SJSA1 (cell line): ENCODE measurements around the gene LBHD2. TPM values are rescaled to one million over a fixed set of nuclear protein-coding genes. Genes with fewer than 3 reads are reported as not detected.
A peak's percentile ranks its signal among the peaks of the same experiment; 100 is the strongest.

ENCODE experiments used
- DNase-seq, 2 experiments: peaks; one replicate each; pipeline ENCODE4 v3.0.0-alpha.2; 2015 to 2020; ENCODE audit warnings: low spot score in 2 of 2, low read depth in 1 of 2
- H3K27ac ChIP-seq: fragments of 250-450 bp; sonication (Bioruptor Pico); 2 replicates; pipeline ENCODE4 v1.5.1; 2020; ENCODE audit warnings: mild to moderate bottlenecking, moderate library complexity
- H3K27me3 ChIP-seq: fragments of 250-450 bp; sonication (Bioruptor Pico); replicated peaks from 2 replicates; pipeline ENCODE4 v1.5.1; 2020; ENCODE audit warnings: mild to moderate bottlenecking, moderate library complexity
- H3K36me3 ChIP-seq: fragments of 250-450 bp; sonication (Bioruptor Pico); 2 replicates; pipeline ENCODE4 v1.5.1; 2020; ENCODE audit warnings: mild to moderate bottlenecking
- H3K4me1 ChIP-seq: fragments of 250-450 bp; sonication (Bioruptor Pico); replicated peaks from 2 replicates; pipeline ENCODE4 v1.6.1; 2021; ENCODE audit warnings: mild to moderate bottlenecking
- H3K4me3 ChIP-seq: fragments of 250-450 bp; sonication (Bioruptor Pico); 2 replicates; pipeline ENCODE4 v1.5.1; 2020; ENCODE audit warnings: mild to moderate bottlenecking
- H3K9me3 ChIP-seq: fragments of 250-450 bp; sonication (Bioruptor Pico); replicated peaks from 2 replicates; pipeline ENCODE4 v1.5.1; 2020; ENCODE audit warnings: mild to moderate bottlenecking
- total RNA-seq: library from RNA; depleted of rRNA; stranded (reverse); fragments of >200 nt; shearing (Covaris generic); gene quantifications from 2 replicates; pipeline ENCODE4 v1.2.3, GENCODE V29; 2014

The LBHD2 gene
- total RNA-seq, 1 experiment from 2014 or later = 0.82 TPM

DNA sequence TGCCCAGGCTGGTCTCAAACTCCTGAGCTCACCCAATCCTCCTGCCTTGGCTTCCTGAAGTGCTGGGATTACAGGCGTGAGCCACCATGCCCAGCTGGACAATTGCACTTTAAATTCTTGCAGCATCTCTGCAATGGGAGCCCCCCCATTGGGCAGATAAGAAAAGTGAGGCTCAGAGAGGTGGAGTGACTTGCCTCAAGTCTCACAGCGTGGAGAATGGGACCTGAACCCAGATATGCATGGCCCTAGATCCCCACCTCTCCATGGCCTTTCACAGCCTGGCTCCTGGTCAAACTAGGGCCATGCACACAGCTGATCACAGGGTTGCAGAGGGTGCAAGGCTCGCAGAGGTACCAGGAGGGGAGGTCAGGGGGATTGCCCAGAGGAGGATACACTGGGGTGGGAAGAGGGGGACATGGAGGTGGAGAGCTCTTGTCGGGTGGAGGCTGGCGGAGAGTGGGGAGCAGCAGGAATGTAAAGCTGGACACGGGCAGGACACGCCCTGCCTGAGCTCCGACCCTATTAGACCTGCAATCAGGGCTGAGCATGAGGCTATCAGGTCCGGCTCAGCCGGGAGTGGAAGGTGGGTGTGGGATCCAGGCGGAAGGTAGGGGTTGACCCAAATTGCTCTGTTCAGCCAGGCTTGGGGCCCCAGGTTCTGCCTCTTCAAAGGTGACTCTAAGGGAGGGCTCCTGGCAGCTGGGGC lies 17.4 kb downstream of the LBHD2 start:
- Histone ChIP-seq H3K27ac (no peak overlapping the region), H3K4me3 (no peak overlapping the region), H3K4me1 (peaks cover 20% of the 10 kb centered on the region), H3K36me3 (no peaks in the 10 kb centered on the region), H3K9me3 (no peaks in the 10 kb centered on the region), H3K27me3 (no peaks in the 10 kb centered on the region; the same call in 1 of the 2 replicates)
- no peak for DNase-seq

DNA sequence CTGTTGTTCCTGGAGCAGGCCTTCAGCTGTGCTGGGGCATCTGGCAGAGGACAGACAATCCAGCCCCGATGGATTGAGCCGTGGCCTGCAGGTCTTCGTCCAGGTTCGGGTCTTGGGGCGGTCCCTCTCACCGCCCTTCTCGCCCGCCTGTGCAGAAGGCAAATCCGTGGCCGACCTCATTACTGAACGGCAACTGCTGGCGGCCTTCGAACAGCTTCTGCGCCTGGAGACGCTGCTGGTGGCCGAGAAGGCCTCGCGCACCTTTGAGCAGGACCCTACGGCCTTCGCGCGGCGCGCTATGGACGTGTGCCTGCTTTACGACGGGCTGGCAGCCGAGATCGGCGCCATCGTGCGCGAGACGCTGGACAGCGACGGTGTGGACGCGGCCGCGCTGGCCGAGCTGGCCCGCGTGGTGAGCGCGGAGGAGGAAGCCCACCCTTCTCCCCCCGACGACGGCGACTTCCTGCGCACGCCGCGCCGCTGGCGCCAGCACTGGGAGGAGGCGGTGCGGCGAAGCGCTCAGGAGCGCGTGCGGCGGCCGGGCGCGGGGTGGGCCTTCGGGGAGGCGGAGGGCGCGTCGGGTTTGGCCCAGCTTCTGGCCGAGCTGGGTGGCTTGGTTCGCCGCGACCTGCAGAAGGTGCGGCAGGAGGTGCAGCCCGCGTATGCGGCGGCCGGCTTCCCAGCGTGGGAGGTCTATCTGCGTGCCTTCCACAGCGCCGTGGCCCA lies 18.1 kb downstream of the LBHD2 start:
- Histone ChIP-seq H3K4me3 (no peak overlapping the region), H3K36me3 (no peaks in the 10 kb centered on the region), H3K4me1 (peaks cover 20% of the 10 kb centered on the region), H3K9me3 (no peaks in the 10 kb centered on the region), H3K27me3 (no peaks in the 10 kb centered on the region; the same call in 1 of the 2 replicates), H3K27ac (no peak overlapping the region)
- no peak for DNase-seq

DNA sequence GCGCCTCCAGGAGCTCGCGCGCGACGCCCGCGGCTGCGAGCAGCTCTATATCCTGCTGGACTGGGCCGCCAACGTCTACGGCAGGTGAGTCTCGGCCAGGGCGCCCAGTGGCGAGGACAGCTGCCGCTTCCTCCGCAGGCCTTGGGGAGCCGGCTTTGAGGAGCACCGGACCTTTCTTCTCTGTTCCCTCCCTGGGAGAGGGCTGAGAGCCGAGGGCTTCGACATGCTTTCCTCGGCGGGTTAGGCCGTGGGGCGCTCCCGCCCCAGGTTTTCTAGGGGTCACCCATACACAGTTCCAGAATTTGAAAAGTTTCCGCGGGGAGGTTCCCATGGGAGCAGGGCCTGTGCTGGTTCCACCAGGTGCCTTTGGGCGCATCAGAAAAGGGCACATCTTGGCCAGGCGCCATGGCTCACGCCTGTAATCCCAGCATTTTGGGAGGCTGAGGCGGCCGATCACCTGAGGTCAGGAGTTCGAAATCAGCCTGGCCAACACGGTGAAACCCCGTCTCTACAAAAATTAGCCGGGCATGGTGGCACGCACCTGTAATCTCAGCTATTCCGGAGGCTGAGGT lies 18.8 kb downstream of the LBHD2 start:
- Histone ChIP-seq H3K9me3 (no peaks in the 10 kb centered on the region), H3K36me3 (no peaks in the 10 kb centered on the region), H3K4me1 (peaks cover 23% of the 10 kb centered on the region), H3K27ac (no peak overlapping the region), H3K4me3 (no peak overlapping the region), H3K27me3 (no peaks in the 10 kb centered on the region; the same call in 1 of the 2 replicates)
- no peak for DNase-seq

DNA sequence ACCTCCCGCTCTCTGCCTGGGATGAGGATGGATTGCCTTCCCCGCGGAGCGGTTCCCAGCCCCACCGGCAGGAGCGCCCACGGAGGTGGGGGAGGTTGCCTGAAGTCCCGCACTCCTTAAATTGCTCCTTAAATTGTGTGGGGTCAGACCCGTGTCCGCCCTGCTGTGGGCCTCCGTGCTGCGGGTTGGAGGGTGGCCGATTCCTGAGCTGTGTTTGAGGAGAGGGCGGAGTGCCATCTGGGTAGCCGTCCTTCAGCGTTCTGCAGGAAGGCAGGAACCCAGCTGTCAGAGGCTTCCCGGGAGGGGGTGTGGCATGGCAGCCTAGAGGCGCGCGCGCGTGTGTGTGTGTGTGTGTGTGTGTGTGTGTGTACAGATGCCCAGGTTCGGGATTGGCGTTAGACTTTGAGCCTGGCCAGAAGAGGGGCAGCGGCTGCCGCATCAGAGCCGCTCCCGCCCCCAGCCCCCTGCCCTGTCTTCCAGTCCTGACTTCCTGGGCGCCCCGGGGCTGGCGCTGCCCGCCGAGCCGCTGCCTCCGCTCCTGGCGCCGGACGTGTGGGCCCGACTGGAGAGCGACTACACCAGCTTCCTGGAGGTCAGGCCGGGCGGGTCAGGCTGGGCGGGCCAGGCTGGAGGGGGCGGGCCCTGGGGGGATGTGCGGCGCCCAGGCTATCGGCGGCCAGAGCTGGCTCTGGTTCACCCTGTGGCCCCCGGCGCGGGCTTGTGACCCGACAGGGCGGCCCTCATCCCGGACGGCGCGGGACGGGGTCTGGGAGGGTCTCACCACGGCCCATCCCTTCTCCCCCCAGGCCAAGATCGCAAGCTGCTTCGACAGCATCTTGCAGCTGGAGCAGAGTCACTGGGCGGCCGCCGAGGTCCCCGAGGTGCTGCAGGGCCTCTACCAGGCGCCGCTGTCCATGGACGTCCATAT lies 19.7 kb downstream of the LBHD2 start:
- Histone ChIP-seq H3K27me3 (no peaks in the 10 kb centered on the region; the same call in 1 of the 2 replicates), H3K4me3 (peak overlapping the region; percentile 39), H3K9me3 (no peaks in the 10 kb centered on the region), H3K36me3 (no peaks in the 10 kb centered on the region), H3K4me1 (peaks cover 33% of the 10 kb centered on the region), H3K27ac (no peak overlapping the region)
- DNase-seq = peak; percentile 76 to 78

DNA sequence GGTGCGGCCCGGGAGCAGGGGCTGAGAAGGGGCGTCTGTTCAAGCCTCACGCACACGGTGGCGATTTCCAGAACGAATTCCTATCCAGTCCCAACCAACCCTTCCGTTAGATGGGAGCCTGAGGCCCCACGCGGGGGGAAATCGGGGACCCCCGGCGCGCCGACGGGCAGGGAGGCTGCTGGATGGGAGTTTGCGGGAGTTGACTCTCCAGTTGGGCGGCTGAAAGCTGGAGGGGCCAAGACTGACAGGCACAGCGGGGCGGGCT lies 20.3 kb downstream of the LBHD2 start:
- Histone ChIP-seq H3K4me3 (no peak overlapping the region), H3K9me3 (no peaks in the 10 kb centered on the region)

DNA sequence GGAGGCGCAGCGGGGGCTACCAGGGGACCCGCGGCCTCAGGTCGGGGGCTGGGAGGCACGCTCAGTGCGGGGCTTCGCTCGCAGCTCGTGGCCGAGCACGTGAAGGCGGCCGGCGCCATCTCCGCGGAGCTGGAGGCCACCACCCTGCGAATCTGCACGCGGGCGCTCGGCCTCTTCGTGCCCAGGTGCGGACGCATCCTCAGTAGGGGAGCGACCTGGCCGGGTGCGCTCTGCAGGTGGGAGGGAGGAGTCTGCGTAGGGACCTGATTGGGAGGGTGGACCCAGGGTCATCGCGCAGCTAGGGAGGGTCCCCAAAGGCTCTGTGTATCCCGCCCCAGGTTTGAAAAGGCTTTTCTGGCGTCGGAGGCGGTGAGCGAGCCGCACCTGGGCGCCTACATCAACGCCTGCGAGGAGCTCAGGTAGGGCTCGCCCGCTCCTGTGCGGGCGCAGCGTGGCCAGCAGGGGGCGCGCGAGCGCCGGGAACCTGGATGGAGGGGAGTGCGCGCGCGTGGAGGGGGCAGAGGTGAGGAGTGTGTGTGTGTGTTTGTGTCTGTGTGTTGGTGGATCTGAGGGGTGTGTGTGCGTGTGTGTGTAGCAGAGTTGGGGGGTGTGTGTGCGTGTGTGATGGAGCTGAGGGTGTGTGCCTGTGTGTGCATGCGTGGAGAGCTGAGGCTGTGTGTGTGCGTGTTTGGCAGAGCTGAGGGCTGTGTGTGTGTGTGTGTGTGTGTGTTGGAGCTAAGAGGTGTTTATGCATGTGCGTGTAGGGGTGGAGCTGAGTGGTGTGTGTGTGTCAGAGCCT lies 20.8 kb downstream of the LBHD2 start:
- no peaks in the 10 kb centered on the region; the same call in 1 of the 2 replicates for H3K27me3 ChIP-seq
- H3K27ac ChIP-seq = no peak overlapping the region
- H3K4me3 ChIP-seq = no peak overlapping the region
- peaks cover 39% of the 10 kb centered on the region for H3K4me1 ChIP-seq
- H3K36me3 ChIP-seq = no peaks in the 10 kb centered on the region
- DNase-seq = peak in 1 of 2 experiments; percentile 42
- H3K9me3 ChIP-seq = no peaks in the 10 kb centered on the region

More for the DNA sequence above, 20.3 kb downstream of the LBHD2 start:
- Histone ChIP-seq H3K27ac (no peak overlapping the region), H3K36me3 (no peaks in the 10 kb centered on the region), H3K27me3 (no peaks in the 10 kb centered on the region; the same call in 1 of the 2 replicates), H3K4me1 (peaks cover 35% of the 10 kb centered on the region)
- no peak for DNase-seq

DNA sequence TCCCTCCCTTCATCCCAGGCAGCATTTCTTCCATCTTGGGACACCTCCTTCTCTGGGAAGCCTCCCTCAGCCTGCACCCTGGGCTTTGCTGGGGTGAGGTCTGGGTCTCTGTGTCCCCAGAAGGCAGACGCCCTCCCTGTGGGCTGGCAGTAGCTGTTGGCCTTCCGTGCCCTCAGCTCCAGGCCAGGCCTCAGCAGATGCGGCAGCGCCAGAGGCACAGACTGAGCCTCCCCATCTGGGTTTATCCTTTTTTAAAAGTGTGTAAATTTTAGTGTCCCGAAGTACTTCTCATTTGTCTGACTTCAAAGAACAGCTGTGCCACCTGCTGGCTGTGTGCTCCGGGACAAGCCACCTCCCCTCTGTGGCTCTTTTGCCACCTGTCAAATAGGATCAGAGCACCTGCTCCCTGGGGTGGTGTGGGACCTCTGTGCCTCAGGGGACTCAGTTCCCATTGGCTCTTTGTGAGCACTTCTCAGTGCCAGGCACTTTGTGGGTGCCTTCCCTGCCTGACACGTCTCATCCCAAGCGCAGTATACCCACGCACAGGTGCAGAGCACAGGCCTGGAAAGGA lies 21.7 kb downstream of the LBHD2 start:
- peaks cover 47% of the 10 kb centered on the region for H3K4me1 ChIP-seq
- H3K4me3 ChIP-seq = no peak overlapping the region
- H3K27me3 ChIP-seq = no peaks in the 10 kb centered on the region; the same call in 1 of the 2 replicates
- DNase-seq = no peak
- H3K27ac ChIP-seq = no peak overlapping the region
- no peaks in the 10 kb centered on the region for H3K36me3 ChIP-seq
- H3K9me3 ChIP-seq = no peaks in the 10 kb centered on the region

DNA sequence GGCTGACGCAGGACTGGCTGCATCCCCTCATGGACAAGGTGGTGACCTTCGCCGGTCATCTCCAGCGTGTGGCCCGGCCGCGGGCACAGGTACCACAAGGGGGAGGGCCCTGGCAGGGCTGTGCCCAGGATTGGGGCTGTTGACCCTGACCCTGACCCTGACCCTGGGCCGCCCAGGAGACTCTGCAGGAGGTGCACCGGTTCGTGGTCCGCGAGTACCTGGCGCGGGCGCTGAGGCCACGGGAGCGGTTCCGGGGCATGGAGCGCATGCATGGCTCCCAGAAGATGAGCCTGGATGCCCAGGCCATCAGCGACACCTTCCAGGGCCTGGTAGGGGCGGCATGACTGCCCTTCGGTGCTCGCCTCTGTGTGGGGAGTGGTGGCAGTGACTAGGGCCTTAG lies 23.4 kb downstream of the LBHD2 start:
- Histone ChIP-seq H3K4me1 (peaks cover 64% of the 10 kb centered on the region), H3K9me3 (no peaks in the 10 kb centered on the region), H3K27ac (no peak overlapping the region), H3K27me3 (no peaks in the 10 kb centered on the region; the same call in 1 of the 2 replicates), H3K4me3 (no peak overlapping the region), H3K36me3 (no peaks in the 10 kb centered on the region)
- no peak for DNase-seq

DNA sequence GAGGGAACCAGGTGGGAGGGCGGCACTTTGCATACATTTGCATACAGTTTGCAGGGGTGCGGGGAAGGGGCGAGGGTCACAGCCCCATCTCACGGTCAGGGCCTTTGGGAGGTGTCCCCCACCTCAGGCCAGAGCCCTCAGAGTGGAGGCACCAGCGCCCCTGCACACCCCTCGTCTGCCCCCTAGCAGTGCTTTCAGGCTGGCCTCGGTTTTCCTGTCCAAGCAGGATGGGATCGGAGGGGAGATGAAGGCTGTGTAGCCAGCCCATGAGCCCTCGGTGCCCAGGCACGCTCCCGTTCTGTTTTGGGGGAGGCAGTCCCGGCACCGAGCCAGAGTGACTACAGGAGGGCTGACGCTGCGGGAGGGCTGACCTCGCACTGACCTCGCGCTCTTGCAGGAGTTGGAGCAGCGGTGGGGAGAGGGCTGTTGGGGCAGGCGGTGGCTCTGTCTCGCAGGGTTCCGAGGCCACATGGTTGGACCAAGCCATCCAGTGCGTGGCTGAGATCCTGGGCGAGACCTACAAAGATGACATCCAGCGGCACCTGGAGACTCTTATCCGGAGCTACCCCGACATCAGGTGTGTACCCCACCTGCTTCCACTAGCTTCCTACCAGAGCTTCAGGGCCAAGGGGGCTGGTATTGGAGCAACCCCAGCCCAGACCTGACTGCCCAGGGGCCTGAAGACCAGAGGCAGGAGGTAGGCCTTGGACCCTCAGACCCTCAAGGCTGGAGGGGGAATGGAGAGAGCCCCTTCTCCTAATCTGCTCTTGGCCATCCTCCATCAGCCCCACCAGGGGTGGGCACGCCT lies 24.1 kb downstream of the LBHD2 start:
- no peaks in the 10 kb centered on the region for H3K9me3 ChIP-seq
- peak; percentile 80 to 91 for DNase-seq
- peak overlapping the region; percentile 81 for H3K27ac ChIP-seq
- H3K4me3 ChIP-seq = no peak overlapping the region; the same call in 1 of the 2 replicates
- peaks cover 65% of the 10 kb centered on the region for H3K4me1 ChIP-seq
- no peaks in the 10 kb centered on the region for H3K36me3 ChIP-seq
- no peaks in the 10 kb centered on the region; the same call in 1 of the 2 replicates for H3K27me3 ChIP-seq

DNA sequence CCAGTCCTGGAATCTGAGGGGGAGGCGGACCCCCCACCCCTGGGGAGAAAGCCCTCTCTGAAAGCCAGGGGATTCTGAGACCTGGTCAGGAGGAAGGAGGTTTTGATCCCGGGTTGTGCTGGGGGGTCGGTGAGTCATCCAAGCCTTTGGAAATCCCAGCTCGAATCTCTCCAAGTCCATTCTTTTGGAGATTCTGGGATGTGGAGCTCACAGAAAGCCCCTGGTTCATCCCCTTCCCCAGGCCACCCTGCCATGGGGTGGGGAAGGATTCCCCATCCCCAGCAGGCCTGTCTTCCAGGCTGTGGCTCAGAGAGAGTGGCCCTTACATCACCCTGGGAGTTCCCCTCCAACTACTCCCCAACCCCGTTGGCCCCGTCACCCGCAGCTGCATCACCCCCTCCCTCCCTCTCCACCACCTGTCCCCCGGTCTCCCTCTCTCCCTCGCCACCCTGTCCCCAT lies 24.8 kb downstream of the LBHD2 start:
- H3K27ac ChIP-seq = peak overlapping the region; percentile 81
- H3K9me3 ChIP-seq = no peaks in the 10 kb centered on the region
- no peaks in the 10 kb centered on the region for H3K36me3 ChIP-seq
- no peaks in the 10 kb centered on the region; the same call in 1 of the 2 replicates for H3K27me3 ChIP-seq
- H3K4me3 ChIP-seq = no peak overlapping the region; the same call in 1 of the 2 replicates
- H3K4me1 ChIP-seq = peaks cover 59% of the 10 kb centered on the region
- peak; percentile 81 to 84 for DNase-seq

DNA sequence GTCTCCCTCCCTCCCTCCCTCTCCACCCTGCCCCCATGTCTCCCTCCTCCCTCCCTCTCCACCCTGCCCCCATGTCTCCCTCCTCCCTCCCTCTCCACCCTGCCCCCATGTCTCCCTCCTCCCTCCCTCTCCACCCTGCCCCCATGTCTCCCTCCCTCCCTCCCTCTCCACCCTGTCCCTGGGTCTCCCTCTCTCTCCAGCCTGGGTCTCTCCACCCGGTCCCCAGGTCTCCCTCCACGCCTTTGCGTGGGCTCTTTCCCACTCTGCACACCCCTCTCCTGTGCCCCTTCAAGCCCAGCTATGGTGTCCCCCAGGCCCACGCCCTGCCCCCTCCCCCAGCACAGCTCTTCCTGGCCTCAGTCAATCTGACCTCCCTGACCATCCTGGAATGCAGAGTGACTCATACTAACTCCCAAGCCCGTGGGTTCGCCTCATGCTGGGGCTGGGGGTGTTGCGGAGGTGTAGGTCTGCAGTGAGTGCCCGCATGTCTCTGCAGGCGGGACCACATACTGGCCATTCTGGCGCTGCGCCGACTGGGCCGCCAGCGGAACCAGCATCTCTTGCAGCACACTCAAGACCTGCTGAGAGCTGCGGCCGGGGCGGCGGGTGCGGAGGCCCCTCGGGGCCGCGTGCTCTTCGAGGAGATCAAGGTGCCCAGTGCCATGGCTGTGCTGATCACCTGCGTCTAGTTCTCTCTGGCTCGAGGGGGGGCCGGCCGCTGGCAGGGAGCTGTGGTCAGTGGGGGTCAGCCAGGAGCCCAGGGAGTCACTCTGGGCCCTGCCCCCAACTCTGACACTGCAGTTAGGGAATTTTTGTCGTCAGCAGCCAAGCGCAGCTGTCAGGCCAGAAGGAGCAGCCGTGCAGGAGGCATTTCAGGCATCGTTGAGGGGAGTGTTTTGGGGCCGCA lies 25.8 kb downstream of the LBHD2 start:
- peak; percentile 85 to 89 for DNase-seq
- peak overlapping the region; percentile 31 for H3K4me3 ChIP-seq
- peak overlapping the region; percentile 97 for H3K27ac ChIP-seq

More for the DNA sequence above, 25.8 kb downstream of the LBHD2 start:
- no peaks in the 10 kb centered on the region for H3K9me3 ChIP-seq
- H3K36me3 ChIP-seq = no peaks in the 10 kb centered on the region
- no peaks in the 10 kb centered on the region; the same call in 1 of the 2 replicates for H3K27me3 ChIP-seq
- peaks cover 52% of the 10 kb centered on the region for H3K4me1 ChIP-seq
